ENCODE measurements around the gene SGMS1. TPM values are rescaled to one million over a fixed set of nuclear protein-coding genes. Genes with fewer than 3 reads are reported as not detected.

SGMS1 gene
- total RNA-seq, 1 donor: 68.0 TPM

- Histone ChIP-seq H3K9me3 (ENCODE audit: low read depth, low read length) (no peaks in the 10 kb centered on the region), H4K20me1 (ENCODE audit: insufficient read depth, low read length) (peaks cover 17% of the 10 kb centered on the region), H3K27ac (ENCODE audit: low read depth, low read length) (no peak overlapping the region), H3K27me3 (ENCODE audit: insufficient read depth, low read length) (no peaks in the 10 kb centered on the region), H3K4me1 (ENCODE audit: insufficient read depth, low read length) (peaks cover 20% of the 10 kb centered on the region), H3K79me2 (ENCODE audit: insufficient read depth, low read length) (peaks cover 85% of the 10 kb centered on the region), H3K4me3 (ENCODE audit: insufficient read depth, low read length) (no peak overlapping the region), H3K36me3 (ENCODE audit: insufficient read depth, low read length) (no peaks in the 10 kb centered on the region), H3K4me2 (ENCODE audit: insufficient read depth, low read length) (no peak overlapping the region), H2AFZ (ENCODE audit: low read length) (no peak overlapping the region)
- no peak for DNase-seq (ENCODE audit: insufficient read length, low spot score, missing footprints)
- TF ChIP-seq CTCF (IDR thresholded peaks at IDR 0.05; ENCODE audit: extremely low read depth, low read depth, low read length): no peak
Measured at GRCh38 chr10:50406457-50407070, 217.2 kb downstream of the SGMS1 start.

GRCh38 chr10:50405723-50406122 lies 218.0 kb downstream of the SGMS1 start:
- DNase-seq (ENCODE audit: insufficient read length, low spot score, missing footprints): no peak
- H3K36me3 ChIP-seq (ENCODE audit: insufficient read depth, low read length): no peaks in the 10 kb centered on the region
- H2AFZ ChIP-seq (ENCODE audit: low read length): no peak overlapping the region
- TF ChIP-seq CTCF (IDR thresholded peaks at IDR 0.05; ENCODE audit: extremely low read depth, low read depth, low read length): no peak
- H3K79me2 ChIP-seq (ENCODE audit: insufficient read depth, low read length): peaks cover 85% of the 10 kb centered on the region
- no peaks in the 10 kb centered on the region for H3K27me3 ChIP-seq (ENCODE audit: insufficient read depth, low read length)
- peaks cover 13% of the 10 kb centered on the region for H3K4me1 ChIP-seq (ENCODE audit: insufficient read depth, low read length)
- no peak overlapping the region for H3K4me3 ChIP-seq (ENCODE audit: insufficient read depth, low read length)
- no peak overlapping the region for H3K4me2 ChIP-seq (ENCODE audit: insufficient read depth, low read length)
- H4K20me1 ChIP-seq (ENCODE audit: insufficient read depth, low read length): peaks cover 17% of the 10 kb centered on the region
- no peak overlapping the region for H3K27ac ChIP-seq (ENCODE audit: low read depth, low read length)
- no peaks in the 10 kb centered on the region for H3K9me3 ChIP-seq (ENCODE audit: low read depth, low read length)

GRCh38 chr10:50404021-50404773 lies 219.6 kb downstream of the SGMS1 start:
- H3K27ac ChIP-seq (ENCODE audit: low read depth, low read length): no peak overlapping the region
- TF ChIP-seq CTCF (IDR thresholded peaks at IDR 0.05; ENCODE audit: extremely low read depth, low read depth, low read length): no peak
- H3K79me2 ChIP-seq (ENCODE audit: insufficient read depth, low read length): peaks cover 83% of the 10 kb centered on the region

GRCh38 chr10:50403074-50403473 lies 220.7 kb downstream of the SGMS1 start:
- H3K79me2 ChIP-seq (ENCODE audit: insufficient read depth, low read length): peaks cover 75% of the 10 kb centered on the region
- no peak overlapping the region for H3K27ac ChIP-seq (ENCODE audit: low read depth, low read length)
- DNase-seq (ENCODE audit: insufficient read length, low spot score, missing footprints): no peak
- no peaks in the 10 kb centered on the region for H3K27me3 ChIP-seq (ENCODE audit: insufficient read depth, low read length)
- H2AFZ ChIP-seq (ENCODE audit: low read length): no peak overlapping the region
- no peaks in the 10 kb centered on the region for H3K9me3 ChIP-seq (ENCODE audit: low read depth, low read length)
- no peak overlapping the region for H3K4me3 ChIP-seq (ENCODE audit: insufficient read depth, low read length)
- H3K4me1 ChIP-seq (ENCODE audit: insufficient read depth, low read length): peaks cover 6% of the 10 kb centered on the region
- no peaks in the 10 kb centered on the region for H3K36me3 ChIP-seq (ENCODE audit: insufficient read depth, low read length)
- peaks cover 12% of the 10 kb centered on the region for H4K20me1 ChIP-seq (ENCODE audit: insufficient read depth, low read length)
- TF ChIP-seq CTCF (IDR thresholded peaks at IDR 0.05; ENCODE audit: extremely low read depth, low read depth, low read length): no peak
- no peak overlapping the region for H3K4me2 ChIP-seq (ENCODE audit: insufficient read depth, low read length)

More at GRCh38 chr10:50404021-50404773, 219.6 kb downstream of the SGMS1 start:
- H3K9me3 ChIP-seq (ENCODE audit: low read depth, low read length): no peaks in the 10 kb centered on the region
- H4K20me1 ChIP-seq (ENCODE audit: insufficient read depth, low read length): peaks cover 12% of the 10 kb centered on the region
- no peaks in the 10 kb centered on the region for H3K27me3 ChIP-seq (ENCODE audit: insufficient read depth, low read length)
- no peak overlapping the region for H2AFZ ChIP-seq (ENCODE audit: low read length)
- H3K4me1 ChIP-seq (ENCODE audit: insufficient read depth, low read length): peaks cover 3% of the 10 kb centered on the region
- H3K36me3 ChIP-seq (ENCODE audit: insufficient read depth, low read length): no peaks in the 10 kb centered on the region
- DNase-seq (ENCODE audit: insufficient read length, low spot score, missing footprints): no peak
- no peak overlapping the region for H3K4me2 ChIP-seq (ENCODE audit: insufficient read depth, low read length)
- no peak overlapping the region for H3K4me3 ChIP-seq (ENCODE audit: insufficient read depth, low read length)
